GM12878 (cell line): ENCODE results near the gene SLFN14. TPM values are rescaled to one million over a fixed set of nuclear protein-coding genes. Genes with fewer than 3 reads are reported as not detected.

Experiments used
- ATAC-seq: fragments of 200-7000 bp; cut with Tn5 transposase; 3 replicates; pipeline ENCODE4 v1.9.1; 2020; ENCODE audit warnings: mild to moderate bottlenecking, moderate library complexity
- BruUV-seq: library from RNA; stranded (reverse); fragments of 400-500 nt; replicated peaks from 2 replicates; lab custom pipeline; 2021; lab: Mats Ljungman, UMichigan
- CTCF ChIA-PET: fragments of 300-600 bp; sonication (Branson Sonifier 250); formaldehyde crosslinking; extraction: SDS; loops from one replicate; lab custom pipeline; 2021; ENCODE audit warnings: inconsistent platforms; lab: Yijun Ruan, JAX
- POLR2A ChIA-PET: fragments of 350-600 bp; formaldehyde crosslinking; extraction: SDS; loops from one replicate; lab custom pipeline; 2021; ENCODE audit warnings: inconsistent platforms; lab: Charles Lee
- RAD21 ChIA-PET: fragments of 300-600 bp; sonication (Branson Sonifier 250); formaldehyde crosslinking; loops from one replicate; lab custom pipeline; 2023; ENCODE audit warnings: antibody characterized with exemption; ENCODE audit not compliant: unreplicated experiment; lab: Charles Lee
- SMC1A ChIA-PET: fragments of 300-600 bp; sonication (Branson Sonifier 250); formaldehyde crosslinking; loops from one replicate; lab custom pipeline; 2023; ENCODE audit not compliant: unreplicated experiment, uncharacterized antibody; lab: Charles Lee
- DNase-seq: peaks from one replicate; pipeline ENCODE4 v3.0.0-alpha.2; 2011; ENCODE audit warnings: low read depth, low spot score
- FAIRE-seq: peaks from 3 replicates; lab custom pipeline; 2011; peaks lifted over from hg19 to GRCh38; lab: Jason Lieb, UNC
- H2AFZ ChIP-seq: 2 replicates; pipeline ENCODE4 v1.6.0; 2011; ENCODE audit warnings: low read depth, low read length, control low read depth; ENCODE audit not compliant: control insufficient read depth
- H3K27ac ChIP-seq: 2 replicates; pipeline ENCODE4 v1.5.1; 2011; ENCODE audit warnings: control low read depth; ENCODE audit not compliant: control insufficient read depth, insufficient read depth
- H3K27me3 ChIP-seq, 2 experiments: replicated peaks in 1 of 2; 2 replicates each; pipeline versions ENCODE4 v1.6.0 to v1.6.1; 2011; ENCODE audit warnings: low read length in 1 of 2; ENCODE audit not compliant: control insufficient read depth in 2 of 2, insufficient read depth in 2 of 2
- H3K36me3 ChIP-seq, 2 experiments: 2 replicates each; pipeline ENCODE4 v1.5.1; 2011; ENCODE audit warnings: low read length in 1 of 2; ENCODE audit not compliant: control insufficient read depth in 2 of 2, insufficient read depth in 2 of 2
- H3K4me1 ChIP-seq: 2 replicates; pipeline ENCODE4 v1.6.1; 2011; ENCODE audit warnings: mild to moderate bottlenecking, low read length, moderate library complexity, mixed read lengths; ENCODE audit not compliant: control insufficient read depth, insufficient read depth
- H3K4me2 ChIP-seq: 2 replicates; pipeline ENCODE4 v1.6.0; 2011; ENCODE audit warnings: control low read depth; ENCODE audit not compliant: control insufficient read depth, insufficient read depth
- H3K4me3 ChIP-seq: fragments of 200-600 bp; sonication (generic); 2 replicates; pipeline ENCODE4 v1.5.1; 2016
- H3K79me2 ChIP-seq: 2 replicates; pipeline ENCODE4 v1.6.0; 2011; ENCODE audit warnings: low read length; ENCODE audit not compliant: control insufficient read depth, insufficient read depth
- H3K9ac ChIP-seq: 2 replicates; pipeline ENCODE4 v1.8.0; 2011; ENCODE audit warnings: low read length, control low read depth, mixed read lengths; ENCODE audit not compliant: control insufficient read depth, insufficient read depth
- H3K9me3 ChIP-seq: replicated peaks from 3 replicates; pipeline ENCODE4 v1.5.1; 2011; ENCODE audit warnings: mild to moderate bottlenecking, low read length; ENCODE audit not compliant: control insufficient read depth, insufficient read depth
- H4K20me1 ChIP-seq: 2 replicates; pipeline ENCODE4 v1.6.0; 2011; ENCODE audit not compliant: control insufficient read depth, insufficient read depth
- BCL11A ChIP-seq: IDR thresholded peaks from 2 replicates; pipeline ENCODE4 v1.6.1; 2011; ENCODE audit warnings: low read depth, low read length
- ETV6 ChIP-seq, 2 experiments: fragments of 450-650 bp in 1 of 2; IDR thresholded peaks in 1 of 2; conservative IDR thresholded peaks in 1 of 2; 2 replicates each; pipeline ENCODE4 v1.6.1; 2014; ENCODE audit warnings: antibody characterized with exemption in 1 of 2, borderline replicate concordance in 1 of 2, low read depth in 1 of 2, mild to moderate bottlenecking in 1 of 2, moderate library complexity in 1 of 2
- FOS ChIP-seq: IDR thresholded peaks from 3 replicates; pipeline ENCODE4 v1.6.1; 2011; ENCODE audit warnings: borderline replicate concordance; ENCODE audit not compliant: insufficient read length; ENCODE audit errors: extremely low read depth
- GATAD2B ChIP-seq: fragments of 450-650 bp; conservative IDR thresholded peaks from 2 replicates; pipeline ENCODE4 v1.6.1; 2017; ENCODE audit warnings: low read depth, mild to moderate bottlenecking, moderate library complexity
- HDGF ChIP-seq: fragments of 450-650 bp; IDR thresholded peaks from 2 replicates; pipeline ENCODE4 v1.6.1; 2016; ENCODE audit warnings: antibody characterized with exemption
- IKZF1 ChIP-seq: fragments of 450-650 bp; conservative IDR thresholded peaks from 2 replicates; pipeline ENCODE4 v1.6.1; 2017; ENCODE audit warnings: antibody characterized with exemption, mild to moderate bottlenecking
- MTA3 ChIP-seq: IDR thresholded peaks from 2 replicates; pipeline ENCODE4 v1.6.1; 2012; ENCODE audit warnings: low read length, inconsistent platforms, borderline replicate concordance
- RCOR1 ChIP-seq: conservative IDR thresholded peaks from 2 replicates; pipeline ENCODE4 v1.6.1; 2012; ENCODE audit warnings: low read depth, low read length, improper control_type of control experiment
- TARDBP ChIP-seq: IDR thresholded peaks from 2 replicates; pipeline ENCODE4 v1.6.1; 2016; ENCODE audit warnings: borderline replicate concordance
- TCF3 ChIP-seq: IDR thresholded peaks from 2 replicates; pipeline ENCODE4 v1.6.1; 2012; ENCODE audit warnings: low read depth, mild to moderate bottlenecking, low read length, borderline replicate concordance; ENCODE audit not compliant: insufficient read depth
- ZBED1 ChIP-seq: IDR thresholded peaks from 2 replicates; pipeline ENCODE4 v1.6.1; 2016; ENCODE audit warnings: borderline replicate concordance
- ZNF274 ChIP-seq: IDR thresholded peaks from one replicate; pipeline ENCODE4 v1.8.0; 2011; ENCODE audit not compliant: insufficient read length, insufficient read depth
- WGBS: methylation state at CpG from one replicate; pipeline ENCODE4 v1.1.6; 2016; ENCODE audit warnings: low lambda C conversion rate; ENCODE audit not compliant: insufficient replicate concordance, insufficient coverage; ENCODE audit errors: missing lambda C conversion rate; 5-methylcytosine and 5-hydroxymethylcytosine counted together
- in situ Hi-C: fragments of 300-500 bp; cut with MboI; formaldehyde crosslinking; loops from 9 replicates; pipeline ENCODE4 v1.14.3; 2018; ENCODE audit warnings: mixed read lengths
- intact Hi-C: fragments of 100-400 bp; cut with micrococcal nuclease; formaldehyde crosslinking; loops from one replicate; pipeline ENCODE4 v1.14.2; 2022; ENCODE audit not compliant: unreplicated experiment
- polyA plus RNA-seq, 11 experiments: library from polyadenylated mRNA; depleted of rRNA in 4 of 11; unstranded in 6 of 11; stranded (reverse) in 5 of 11; fragments of >200 nt; fragmentation: Nextera tagmentation in 4 of 11; fragmentation: Illumina TruSeq in 1 of 11; extraction: Ambion mirVana in 4 of 11; extraction: Trizol in 1 of 11; gene quantifications; 1 replicate in 1 of 11; 2 replicates in 10 of 11; pipeline versions ENCODE4 v1.2.1 to v1.2.3, GENCODE V29; 2011 to 2016; ENCODE audit warnings: inconsistent platforms in 2 of 11, missing spikeins in 2 of 11, low read depth in 1 of 11
- total RNA-seq, 4 experiments: library from RNA; depleted of rRNA in 3 of 4; stranded (reverse); fragments of >200 nt in 3 of 4; fragmentation: Illumina TruSeq in 1 of 4; extraction: Trizol in 1 of 4; gene quantifications; 2 replicates each; pipeline versions ENCODE4 v1.2.1 to v1.2.3, GENCODE V29; 2013 to 2021
- TF ChIP-seq, protein P1 (sequence below): fragments of 450-650 bp; IDR thresholded peaks from 2 replicates; pipeline ENCODE4 v1.6.1; 2017; ENCODE audit warnings: borderline replicate concordance
- TF ChIP-seq, protein P2 (sequence below): IDR thresholded peaks from 2 replicates; pipeline ENCODE4 v1.6.1; 2012; ENCODE audit warnings: low read length, inconsistent platforms
- TF ChIP-seq, protein P3 (sequence below): IDR thresholded peaks from 2 replicates; pipeline ENCODE4 v1.6.1; 2012; ENCODE audit warnings: low read depth, low read length, improper control_type of control experiment

Gene SLFN14
- total and polyA plus RNA-seq, 10 of the 15 experiments (the other 5 are each of a cell fraction or from before 2014, with no cell fraction given) = 0.06 to 0.11 (median 0.06) TPM; not detected in 7

DNA sequence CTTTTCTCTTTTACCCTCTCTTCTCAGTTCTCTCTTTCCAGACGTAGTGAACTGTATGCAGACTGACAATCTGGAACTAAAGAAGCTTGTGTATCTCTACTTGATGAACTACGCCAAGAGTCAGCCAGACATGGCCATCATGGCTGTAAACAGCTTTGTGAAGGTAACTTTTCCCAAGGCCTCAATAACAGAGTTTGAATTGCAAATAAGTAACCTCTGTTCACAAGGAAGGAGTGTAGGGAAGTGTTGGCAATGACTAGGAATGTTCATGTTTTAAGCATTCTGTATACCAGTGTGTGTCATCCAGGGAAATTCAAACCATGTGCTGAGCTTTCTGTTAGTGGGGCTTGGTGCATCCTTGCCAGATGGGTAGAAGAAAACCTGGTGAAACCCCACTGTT, 45.1 kb upstream of the SLFN14 start:
- Histone ChIP-seq H4K20me1 (no peaks in the 10 kb centered on the region), H3K4me1 (no peaks in the 10 kb centered on the region), H3K9me3 (no peaks in the 10 kb centered on the region), H3K79me2 (no peaks in the 10 kb centered on the region), H2AFZ (no peak overlapping the region), H3K36me3 (peaks cover 0 to 21% of the 10 kb centered on the region in 2 experiments; a peak in 2 of 4 replicates), H3K27me3 (no peaks in the 10 kb centered on the region), H3K9ac (no peak overlapping the region), H3K4me2 (no peak overlapping the region), H3K27ac (no peak overlapping the region), H3K4me3 (no peak overlapping the region)
- ATAC-seq = no peak
- CTCF ChIA-PET = interaction anchor here (1.1 to 4.8 kb wide), 2 partner anchors 7 to 22 kb away, joined by 3 to 32 read pairs; no protein-coding TSS in a partner anchor
- POLR2A ChIA-PET = interaction anchor here (0.6 kb wide), 1 partner anchor 236 kb away, joined by 8 read pairs; no protein-coding TSS in a partner anchor
- RAD21 ChIA-PET = no interaction called here
- WGBS = 89% methylated on average over 2 of the region's 2 CpGs
- SMC1A ChIA-PET = interaction anchor here (0.9 kb wide), 1 partner anchor 12 kb away, joined by 4 read pairs; no protein-coding TSS in a partner anchor
- in situ Hi-C loops (loop anchor here (5.0 kb wide), 1 partner anchor 142 kb away; no protein-coding TSS in a partner anchor), intact Hi-C loops (no loop called here)
- no TSS peak for BruUV-seq
- no peak for TF ChIP-seq FOS
- TF ChIP-seq IKZF1 = no peak
- DNase-seq = no peak
- FAIRE-seq = no peak

DNA sequence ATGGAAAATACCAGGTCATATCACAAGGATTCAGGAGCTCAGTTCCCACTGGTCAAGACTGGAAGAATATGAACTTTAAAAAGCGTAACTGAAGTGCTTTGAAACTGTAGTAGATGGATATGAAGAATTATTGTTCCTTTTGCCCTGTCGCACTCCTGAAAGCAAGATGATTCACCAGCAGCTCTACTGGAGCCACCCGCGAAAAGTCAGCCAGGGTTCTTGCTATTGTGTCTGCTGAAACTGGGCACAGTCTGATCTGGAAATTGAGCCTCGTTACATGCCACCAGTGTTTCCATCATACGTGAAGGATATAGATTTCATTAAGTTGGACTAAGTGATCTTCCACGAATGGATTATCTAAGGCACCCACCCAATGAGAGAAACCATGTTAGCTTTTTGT, 43.1 kb upstream of the SLFN14 start:
- Histone ChIP-seq H3K4me1 (no peaks in the 10 kb centered on the region), H4K20me1 (no peaks in the 10 kb centered on the region), H3K27ac (no peak overlapping the region), H2AFZ (no peak overlapping the region), H3K9ac (no peak overlapping the region), H3K4me3 (no peak overlapping the region), H3K79me2 (no peaks in the 10 kb centered on the region), H3K36me3 (peaks cover 0 to 21% of the 10 kb centered on the region in 2 experiments; a peak in 3 of 4 replicates), H3K4me2 (no peak overlapping the region), H3K9me3 (no peaks in the 10 kb centered on the region), H3K27me3 (no peaks in the 10 kb centered on the region)
- RAD21 ChIA-PET = no interaction called here
- BruUV-seq = no TSS peak
- ATAC-seq = no peak
- FAIRE-seq = no peak
- SMC1A ChIA-PET = interaction anchor here (1.0 to 1.3 kb wide), 2 partner anchors 9 to 15 kb away, joined by 3 read pairs; no protein-coding TSS in a partner anchor
- POLR2A ChIA-PET = interaction anchor here (0.9 kb wide), 1 partner anchor 15 kb away, joined by 3 read pairs; no protein-coding TSS in a partner anchor
- DNase-seq = no peak
- intact Hi-C loops = no loop called here
- WGBS = over 99% methylated on average over 7 of the region's 7 CpGs
- in situ Hi-C loops = no loop called here
- CTCF ChIA-PET = interaction anchor here (4.8 kb wide), 1 partner anchor 9 kb away, joined by 32 read pairs; no protein-coding TSS in a partner anchor
- no peak for TF ChIP-seq ZBED1
- TF ChIP-seq MTA3 = no peak
- no peak for TF ChIP-seq TARDBP
- TF ChIP-seq BCL11A = no peak
- TF ChIP-seq, protein P1, sequence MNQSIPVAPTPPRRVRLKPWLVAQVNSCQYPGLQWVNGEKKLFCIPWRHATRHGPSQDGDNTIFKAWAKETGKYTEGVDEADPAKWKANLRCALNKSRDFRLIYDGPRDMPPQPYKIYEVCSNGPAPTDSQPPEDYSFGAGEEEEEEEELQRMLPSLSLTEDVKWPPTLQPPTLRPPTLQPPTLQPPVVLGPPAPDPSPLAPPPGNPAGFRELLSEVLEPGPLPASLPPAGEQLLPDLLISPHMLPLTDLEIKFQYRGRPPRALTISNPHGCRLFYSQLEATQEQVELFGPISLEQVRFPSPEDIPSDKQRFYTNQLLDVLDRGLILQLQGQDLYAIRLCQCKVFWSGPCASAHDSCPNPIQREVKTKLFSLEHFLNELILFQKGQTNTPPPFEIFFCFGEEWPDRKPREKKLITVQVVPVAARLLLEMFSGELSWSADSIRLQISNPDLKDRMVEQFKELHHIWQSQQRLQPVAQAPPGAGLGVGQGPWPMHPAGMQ = no peak
- no peak for TF ChIP-seq TCF3
- TF ChIP-seq ETV6 (conservative IDR thresholded peaks at IDR 0.05 in 1 of 2, IDR thresholded peaks at IDR 0.05 in 1 of 2; ENCODE audit: borderline replicate concordance in 1 of 2, low read depth in 1 of 2) = no peak
- TF ChIP-seq, protein P2, sequence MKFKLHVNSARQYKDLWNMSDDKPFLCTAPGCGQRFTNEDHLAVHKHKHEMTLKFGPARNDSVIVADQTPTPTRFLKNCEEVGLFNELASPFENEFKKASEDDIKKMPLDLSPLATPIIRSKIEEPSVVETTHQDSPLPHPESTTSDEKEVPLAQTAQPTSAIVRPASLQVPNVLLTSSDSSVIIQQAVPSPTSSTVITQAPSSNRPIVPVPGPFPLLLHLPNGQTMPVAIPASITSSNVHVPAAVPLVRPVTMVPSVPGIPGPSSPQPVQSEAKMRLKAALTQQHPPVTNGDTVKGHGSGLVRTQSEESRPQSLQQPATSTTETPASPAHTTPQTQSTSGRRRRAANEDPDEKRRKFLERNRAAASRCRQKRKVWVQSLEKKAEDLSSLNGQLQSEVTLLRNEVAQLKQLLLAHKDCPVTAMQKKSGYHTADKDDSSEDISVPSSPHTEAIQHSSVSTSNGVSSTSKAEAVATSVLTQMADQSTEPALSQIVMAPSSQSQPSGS = no peak
- TF ChIP-seq RCOR1 = no peak
- no peak for TF ChIP-seq ZNF274
- no peak for TF ChIP-seq GATAD2B
- no peak for TF ChIP-seq HDGF
- TF ChIP-seq, protein P3, sequence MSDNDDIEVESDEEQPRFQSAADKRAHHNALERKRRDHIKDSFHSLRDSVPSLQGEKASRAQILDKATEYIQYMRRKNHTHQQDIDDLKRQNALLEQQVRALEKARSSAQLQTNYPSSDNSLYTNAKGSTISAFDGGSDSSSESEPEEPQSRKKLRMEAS = no peak
